Measurements from ENCODE around the gene IL34. TPM values are rescaled to one million over a fixed set of nuclear protein-coding genes. Genes with fewer than 3 reads are reported as not detected.

The IL34 gene
- total and polyA plus RNA-seq, 8 donors, result 0.45 to 5.9 (median 1.8) TPM; not detected in 2

- no peak overlapping the region for H3K4me3 ChIP-seq
- no peaks in the 10 kb centered on the region for H3K36me3 ChIP-seq
- no peak for TF ChIP-seq POLR2A (IDR thresholded peaks at IDR 0.05)
- no peak for TF ChIP-seq EP300 (IDR thresholded peaks at IDR 0.05)
- H3K9me3 ChIP-seq, result no peaks in the 10 kb centered on the region
- H3K27me3 ChIP-seq, result no peaks in the 10 kb centered on the region
- H3K4me1 ChIP-seq, result no peaks in the 10 kb centered on the region
- intact Hi-C loops (cut with DNase I; ENCODE audit: low total_unique reads), result no loop called here
- H3K27ac ChIP-seq, result no peak overlapping the region
- no peak for DNase-seq
- 68 to 81% (median 78%) methylated on average over 3 of the region's 3 CpGs for WGBS, 5 donors
Observed at GRCh38 chr16:70600730-70601129, 45.6 kb upstream of the IL34 start.

DNA sequence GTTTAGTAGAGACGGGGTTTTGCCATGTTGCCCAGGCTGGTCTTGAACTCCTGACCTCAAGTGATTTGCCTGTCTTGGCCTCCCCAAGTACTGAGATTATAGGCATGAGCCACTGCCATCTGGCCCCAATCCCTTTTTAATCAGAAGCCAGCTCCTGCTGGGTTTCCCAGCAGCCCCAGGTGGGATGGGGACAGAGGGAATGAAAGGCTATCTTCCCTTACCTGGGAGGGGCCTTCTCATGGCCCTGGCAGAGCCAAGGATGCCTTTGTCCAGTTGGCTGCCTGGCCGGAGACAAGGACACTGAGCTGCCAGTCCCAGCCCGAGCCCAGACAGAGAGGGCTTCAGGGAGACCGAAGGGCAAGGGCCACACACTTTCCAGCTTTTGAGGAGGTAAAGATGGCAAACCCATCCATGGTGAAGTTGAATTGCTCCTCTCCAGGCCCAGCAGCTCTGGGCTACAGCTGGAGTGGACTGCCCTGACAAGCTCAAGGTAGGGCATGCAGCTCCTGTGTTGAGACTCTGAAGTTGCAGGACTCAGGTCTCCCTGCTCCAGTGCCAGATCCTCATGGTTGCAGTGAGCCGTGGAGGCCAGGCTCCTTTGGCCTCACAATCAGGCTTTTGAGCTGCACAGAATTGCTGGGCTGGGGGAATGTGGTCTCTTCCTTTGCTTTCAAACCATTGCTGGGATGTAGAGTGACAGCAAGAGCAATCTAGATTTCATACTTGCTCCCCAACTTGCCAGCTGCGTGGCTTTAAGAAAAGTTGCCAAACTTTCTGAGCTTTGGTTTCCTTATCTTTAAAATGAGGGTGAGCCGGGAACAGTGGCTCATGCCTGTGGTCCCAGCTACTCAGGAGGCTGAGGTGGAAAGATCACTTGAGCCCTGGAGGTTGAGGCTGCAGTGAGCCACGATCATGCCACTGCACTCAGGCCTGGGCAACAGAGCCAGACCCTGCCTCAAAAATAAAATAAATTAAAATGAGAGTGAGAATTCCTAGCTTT lies 44.5 kb upstream of the IL34 start:
- Histone ChIP-seq H3K4me3 (no peak overlapping the region), H3K9me3 (no peaks in the 10 kb centered on the region), H3K36me3 (no peaks in the 10 kb centered on the region), H3K27ac (no peak overlapping the region), H3K27me3 (no peaks in the 10 kb centered on the region), H3K4me1 (no peaks in the 10 kb centered on the region)
- TF ChIP-seq POLR2A (IDR thresholded peaks at IDR 0.05) (no peak), EP300 (IDR thresholded peaks at IDR 0.05) (no peak), POLR2AphosphoS5 (IDR thresholded peaks at IDR 0.05) (no peak)
- TF ChIP-seq, protein P1, sequence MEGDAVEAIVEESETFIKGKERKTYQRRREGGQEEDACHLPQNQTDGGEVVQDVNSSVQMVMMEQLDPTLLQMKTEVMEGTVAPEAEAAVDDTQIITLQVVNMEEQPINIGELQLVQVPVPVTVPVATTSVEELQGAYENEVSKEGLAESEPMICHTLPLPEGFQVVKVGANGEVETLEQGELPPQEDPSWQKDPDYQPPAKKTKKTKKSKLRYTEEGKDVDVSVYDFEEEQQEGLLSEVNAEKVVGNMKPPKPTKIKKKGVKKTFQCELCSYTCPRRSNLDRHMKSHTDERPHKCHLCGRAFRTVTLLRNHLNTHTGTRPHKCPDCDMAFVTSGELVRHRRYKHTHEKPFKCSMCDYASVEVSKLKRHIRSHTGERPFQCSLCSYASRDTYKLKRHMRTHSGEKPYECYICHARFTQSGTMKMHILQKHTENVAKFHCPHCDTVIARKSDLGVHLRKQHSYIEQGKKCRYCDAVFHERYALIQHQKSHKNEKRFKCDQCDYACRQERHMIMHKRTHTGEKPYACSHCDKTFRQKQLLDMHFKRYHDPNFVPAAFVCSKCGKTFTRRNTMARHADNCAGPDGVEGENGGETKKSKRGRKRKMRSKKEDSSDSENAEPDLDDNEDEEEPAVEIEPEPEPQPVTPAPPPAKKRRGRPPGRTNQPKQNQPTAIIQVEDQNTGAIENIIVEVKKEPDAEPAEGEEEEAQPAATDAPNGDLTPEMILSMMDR (IDR thresholded peaks at IDR 0.05), result no peak
- WGBS, 5 donors, result 52 to 69% (median 59%) methylated on average over 8 of the region's 8 CpGs
- intact Hi-C loops (cut with DNase I; ENCODE audit: low total_unique reads), result no loop called here
- no peak for DNase-seq

DNA sequence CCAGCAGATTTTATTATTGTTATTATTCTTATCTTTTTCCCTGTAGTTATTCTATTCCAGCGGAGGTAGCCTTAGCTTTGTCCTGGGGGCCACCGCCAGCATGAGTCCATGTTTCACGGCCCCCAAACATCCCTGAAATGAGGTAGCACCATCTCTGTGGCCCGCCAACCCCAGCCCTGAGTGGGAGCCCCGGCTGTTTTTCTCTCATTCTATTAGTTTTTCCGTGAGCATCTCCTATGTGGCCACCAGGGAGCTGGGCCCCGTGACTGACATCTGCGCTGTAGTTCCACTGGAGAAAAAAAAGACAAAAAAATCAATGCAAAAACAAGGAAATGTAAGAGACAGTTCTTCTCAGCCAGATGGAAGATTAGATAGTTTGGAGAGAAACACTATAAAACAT lies 43.5 kb upstream of the IL34 start:
- Histone ChIP-seq H3K4me3 (no peak overlapping the region), H3K27me3 (no peaks in the 10 kb centered on the region), H3K4me1 (no peaks in the 10 kb centered on the region), H3K36me3 (no peaks in the 10 kb centered on the region), H3K9me3 (no peaks in the 10 kb centered on the region), H3K27ac (no peak overlapping the region)
- intact Hi-C loops (cut with DNase I; ENCODE audit: low total_unique reads), result no loop called here
- TF ChIP-seq EP300 (IDR thresholded peaks at IDR 0.05) (no peak), POLR2AphosphoS5 (IDR thresholded peaks at IDR 0.05) (no peak), POLR2A (IDR thresholded peaks at IDR 0.05) (no peak)
- TF ChIP-seq, protein P1 (IDR thresholded peaks at IDR 0.05), result no peak
- WGBS, 5 donors, result 72 to 89% (median 83%) methylated on average over 8 of the region's 8 CpGs
- no peak for DNase-seq

- intact Hi-C loops (cut with DNase I; ENCODE audit: low total_unique reads), result no loop called here
- 73 to 87% (median 77%) methylated on average over 8 of the region's 8 CpGs for WGBS, 5 donors
- TF ChIP-seq EP300 (IDR thresholded peaks at IDR 0.05), result no peak
- no peak for TF ChIP-seq POLR2AphosphoS5 (IDR thresholded peaks at IDR 0.05)
- no peak for TF ChIP-seq POLR2A (IDR thresholded peaks at IDR 0.05)
- TF ChIP-seq, protein P1 (IDR thresholded peaks at IDR 0.05), result no peak
- Histone ChIP-seq H3K4me3 (no peak overlapping the region), H3K4me1 (no peaks in the 10 kb centered on the region), H3K36me3 (no peaks in the 10 kb centered on the region), H3K27me3 (no peaks in the 10 kb centered on the region), H3K27ac (no peak overlapping the region), H3K9me3 (no peaks in the 10 kb centered on the region)
- DNase-seq, result no peak
Observed at GRCh38 chr16:70604407-70605282, 41.7 kb upstream of the IL34 start.
